Measurements from ENCODE around the gene COMMD4.
"Not testable (repeated sequence)": the region's sequence is repeated elsewhere in the genome, so short reads cannot be mapped to it uniquely, and the experiment has no call there.

Gene COMMD4

GRCh38 chr15:75335705-75336355 is at the start of gene COMMD4:
TSS of gene COMMD4 (plus strand) at chr15:75336063. CDS start at chr15:75336090, 27 bp downstream.
- Mint-ChIP-seq H3K4me3 (peak within 1 kb of the TSS; percentile 96), H3K27me3 (peaks cover 3% of the 10 kb centered on the region), H3K9me3 (no peaks in the 10 kb centered on the region), H3K4me1 (peaks cover 10% of the 10 kb centered on the region), H3K36me3 (no peaks in the 10 kb centered on the region), H3K27ac (peak within 1 kb of the TSS; percentile 96)
- ATAC-seq (ENCODE audit: low read depth): peak; percentile 79
- peak; percentile 42 to 57 for DNase-seq (ENCODE audit: low spot score in 2 of 2)

GRCh38 chr15:75293660-75294059 is 42.2 kb upstream of the COMMD4 start:
- not testable (repeated sequence) for H3K9me3 Mint-ChIP-seq; DNase-seq (ENCODE audit: low spot score in 2 of 2); H3K27me3 Mint-ChIP-seq; H3K4me3 Mint-ChIP-seq; H3K4me1 Mint-ChIP-seq; H3K36me3 Mint-ChIP-seq; H3K27ac Mint-ChIP-seq; ATAC-seq (ENCODE audit: low read depth)

DNA sequence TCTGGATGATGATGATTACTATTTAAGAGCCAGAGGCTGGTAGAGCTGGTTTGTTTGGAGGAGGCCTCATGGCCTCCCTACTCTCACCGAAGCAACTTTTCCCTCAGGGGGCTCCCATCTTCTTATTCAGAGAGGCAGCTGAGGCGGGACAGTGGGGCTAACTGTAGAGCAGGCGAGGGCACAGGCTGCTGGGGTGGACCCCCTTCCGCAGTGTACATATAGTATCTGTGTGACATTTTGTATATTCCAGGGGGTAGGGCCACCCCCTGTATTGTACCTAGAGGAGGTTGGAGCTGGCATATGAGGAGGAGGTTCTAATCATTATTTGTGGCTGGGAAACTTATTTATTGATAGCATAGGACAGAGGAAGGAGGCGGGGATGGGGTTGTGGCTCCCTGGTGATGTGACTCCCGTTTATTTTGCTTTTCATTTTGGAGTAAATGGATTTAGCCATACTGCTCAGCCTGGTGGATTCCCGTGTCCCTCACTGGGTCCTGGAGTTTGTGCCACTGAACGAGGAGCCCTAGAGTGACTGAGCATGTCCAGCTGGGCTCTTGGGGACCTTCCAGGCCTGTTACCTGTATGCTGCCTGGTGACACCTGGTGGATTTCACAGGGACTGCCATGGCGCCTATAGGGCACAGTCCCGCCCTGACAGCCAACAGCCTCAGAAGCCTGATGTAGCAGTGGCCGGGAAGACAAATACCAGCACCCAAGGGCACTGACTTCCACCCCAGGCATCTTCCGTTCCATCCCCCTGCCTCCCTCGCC is 37.1 kb upstream of the COMMD4 start:
- ATAC-seq (ENCODE audit: low read depth): peak; percentile 96
- not testable (repeated sequence) for H3K9me3 Mint-ChIP-seq; DNase-seq (ENCODE audit: low spot score in 2 of 2)

DNA sequence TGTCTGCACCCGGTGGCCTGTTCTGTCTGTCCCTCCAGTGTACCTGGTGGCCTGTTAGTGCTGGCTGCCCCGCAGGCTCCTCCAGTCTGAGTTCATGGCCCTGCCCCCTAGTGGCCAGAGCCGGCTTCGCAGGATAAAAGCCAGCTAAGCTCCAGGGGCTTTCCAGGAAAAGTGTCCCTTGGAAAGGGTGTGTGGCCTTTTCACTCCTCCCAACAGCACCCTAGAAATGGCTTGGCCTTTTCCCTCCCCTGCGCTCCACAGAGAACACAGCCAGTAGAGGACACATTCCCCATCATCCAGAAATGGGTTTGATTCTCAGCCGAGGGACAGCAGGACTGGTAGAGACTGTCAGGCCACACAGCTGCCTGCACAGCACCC is 36.6 kb upstream of the COMMD4 start:
- peak; percentile 88 for ATAC-seq (ENCODE audit: low read depth)
- not testable (repeated sequence) for H3K27me3 Mint-ChIP-seq, H3K4me3 Mint-ChIP-seq, H3K9me3 Mint-ChIP-seq, H3K27ac Mint-ChIP-seq, H3K4me1 Mint-ChIP-seq, H3K36me3 Mint-ChIP-seq
- DNase-seq (ENCODE audit: low spot score in 2 of 2): peak; percentile 66 to 82

More for the DNA sequence above, 37.1 kb upstream of the COMMD4 start:
- not testable (repeated sequence) for H3K27me3 Mint-ChIP-seq, H3K4me3 Mint-ChIP-seq, H3K27ac Mint-ChIP-seq, H3K36me3 Mint-ChIP-seq, H3K4me1 Mint-ChIP-seq

GRCh38 chr15:75300026-75300425 is 35.8 kb upstream of the COMMD4 start:
- H3K27me3 Mint-ChIP-seq; H3K27ac Mint-ChIP-seq; DNase-seq (ENCODE audit: low spot score in 2 of 2); H3K4me1 Mint-ChIP-seq; ATAC-seq (ENCODE audit: low read depth); H3K9me3 Mint-ChIP-seq; H3K4me3 Mint-ChIP-seq; H3K36me3 Mint-ChIP-seq: not testable (repeated sequence)

GRCh38 chr15:75302318-75302717 is 33.5 kb upstream of the COMMD4 start:
- ATAC-seq (ENCODE audit: low read depth) (no peak), DNase-seq (ENCODE audit: low spot score in 2 of 2) (no peak)
- no peaks in the 10 kb centered on the region for H3K4me1 Mint-ChIP-seq
- H3K9me3 Mint-ChIP-seq: no peaks in the 10 kb centered on the region
- H3K36me3 Mint-ChIP-seq: no peaks in the 10 kb centered on the region
- no peak overlapping the region for H3K4me3 Mint-ChIP-seq
- peaks cover 22% of the 10 kb centered on the region for H3K27me3 Mint-ChIP-seq
- no peak overlapping the region for H3K27ac Mint-ChIP-seq

DNA sequence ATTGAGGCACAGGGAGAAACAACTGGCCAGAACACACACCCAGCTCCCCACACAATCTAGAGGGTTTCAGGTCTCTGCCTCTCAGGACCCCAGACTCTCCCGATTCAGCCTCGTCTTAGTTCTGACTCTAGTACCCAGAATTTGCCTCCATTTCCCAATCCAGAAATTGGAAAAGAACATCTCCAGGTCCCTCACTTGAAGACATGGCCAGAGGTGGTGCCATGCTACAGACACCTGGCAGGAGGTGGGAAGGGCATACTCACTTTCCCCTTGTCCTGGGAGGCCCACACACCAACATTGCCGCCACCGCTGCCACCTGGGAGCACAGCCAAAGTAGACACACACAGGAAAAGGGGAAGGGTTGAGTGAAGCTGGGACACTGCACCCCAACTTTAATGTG is 33.1 kb upstream of the COMMD4 start:
- DNase-seq (ENCODE audit: low spot score in 2 of 2); H3K4me1 Mint-ChIP-seq; ATAC-seq (ENCODE audit: low read depth); H3K9me3 Mint-ChIP-seq; H3K27ac Mint-ChIP-seq; H3K36me3 Mint-ChIP-seq; H3K4me3 Mint-ChIP-seq: not testable (repeated sequence)
- peaks cover 25% of the 10 kb centered on the region for H3K27me3 Mint-ChIP-seq

DNA sequence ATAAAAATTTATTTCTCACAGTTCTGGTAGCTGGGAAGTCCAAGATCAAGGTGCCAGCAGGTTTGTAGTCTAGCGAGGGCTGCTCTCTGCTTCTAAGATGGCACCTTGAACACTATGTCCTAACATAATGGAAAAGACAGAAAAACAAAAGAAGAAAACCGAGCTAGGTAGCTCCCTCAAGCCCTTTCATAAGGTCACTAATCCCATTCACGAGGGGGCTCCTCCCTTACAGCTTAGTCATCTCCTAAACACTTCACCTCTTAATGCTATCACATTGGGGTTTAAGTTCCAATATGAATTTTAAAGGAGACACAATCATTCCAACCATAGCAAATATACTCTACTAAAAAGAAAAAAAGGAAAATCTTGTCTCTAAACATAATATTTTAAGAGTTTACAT is 29.7 kb upstream of the COMMD4 start:
- Mint-ChIP-seq H3K4me1 (no peaks in the 10 kb centered on the region), H3K9me3 (no peaks in the 10 kb centered on the region), H3K27ac (no peak overlapping the region), H3K27me3 (peaks cover 33% of the 10 kb centered on the region), H3K4me3 (no peak overlapping the region), H3K36me3 (no peaks in the 10 kb centered on the region)
- ATAC-seq (ENCODE audit: low read depth) (no peak), DNase-seq (ENCODE audit: low spot score in 2 of 2) (no peak)

GRCh38 chr15:75307778-75308390 is 28.0 kb upstream of the COMMD4 start:
- peak; percentile 64 for ATAC-seq (ENCODE audit: low read depth)
- Mint-ChIP-seq H3K4me3 (no peak overlapping the region), H3K9me3 (no peaks in the 10 kb centered on the region)

GRCh38 chr15:75309711-75310110 is 26.2 kb upstream of the COMMD4 start:
- Mint-ChIP-seq H3K9me3 (no peaks in the 10 kb centered on the region), H3K27me3 (peaks cover 32% of the 10 kb centered on the region), H3K4me1 (no peaks in the 10 kb centered on the region), H3K36me3 (no peaks in the 10 kb centered on the region), H3K27ac (peak overlapping the region; percentile 21), H3K4me3 (no peak overlapping the region)
- no peak for ATAC-seq (ENCODE audit: low read depth)
- no peak for DNase-seq (ENCODE audit: low spot score in 2 of 2)

More at GRCh38 chr15:75307778-75308390, 28.0 kb upstream of the COMMD4 start:
- Mint-ChIP-seq H3K36me3 (no peaks in the 10 kb centered on the region), H3K4me1 (no peaks in the 10 kb centered on the region), H3K27me3 (peaks cover 38% of the 10 kb centered on the region), H3K27ac (no peak overlapping the region)
- DNase-seq (ENCODE audit: low spot score in 2 of 2): no peak

DNA sequence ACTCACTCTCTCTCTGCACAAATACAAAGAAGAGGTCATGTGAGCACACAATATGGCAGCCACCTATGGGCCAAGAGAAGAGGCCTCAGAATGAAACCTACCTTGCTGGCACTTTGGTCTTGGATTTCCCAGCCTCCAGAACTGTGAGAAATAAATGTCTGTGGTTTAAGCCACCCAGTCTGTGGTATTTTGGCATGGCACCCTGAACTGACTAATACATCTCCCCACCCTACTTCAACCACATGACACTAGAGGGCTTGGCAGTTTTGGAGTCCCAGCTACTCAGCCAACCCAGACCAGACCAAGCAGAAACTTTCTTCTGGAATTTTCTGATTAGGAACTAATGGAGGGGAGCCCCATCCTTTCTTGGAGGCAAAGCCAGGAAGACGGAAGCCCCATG is 23.3 kb upstream of the COMMD4 start:
- H3K9me3 Mint-ChIP-seq; H3K4me3 Mint-ChIP-seq; H3K27ac Mint-ChIP-seq; H3K36me3 Mint-ChIP-seq; DNase-seq (ENCODE audit: low spot score in 2 of 2); H3K4me1 Mint-ChIP-seq; ATAC-seq (ENCODE audit: low read depth): not testable (repeated sequence)
- H3K27me3 Mint-ChIP-seq: peaks cover 18% of the 10 kb centered on the region

- Mint-ChIP-seq H3K4me3 (no peak overlapping the region), H3K27ac (no peak overlapping the region), H3K27me3 (peaks cover 13% of the 10 kb centered on the region), H3K4me1 (no peaks in the 10 kb centered on the region), H3K36me3 (no peaks in the 10 kb centered on the region), H3K9me3 (no peaks in the 10 kb centered on the region)
- ATAC-seq (ENCODE audit: low read depth): no peak
- no peak for DNase-seq (ENCODE audit: low spot score in 2 of 2)
Measured at GRCh38 chr15:75313116-75313845, 22.6 kb upstream of the COMMD4 start.

- Mint-ChIP-seq H3K4me3 (no peak overlapping the region), H3K9me3 (no peaks in the 10 kb centered on the region), H3K27me3 (peaks cover 10% of the 10 kb centered on the region), H3K27ac (no peak overlapping the region), H3K4me1 (no peaks in the 10 kb centered on the region), H3K36me3 (no peaks in the 10 kb centered on the region)
- DNase-seq (ENCODE audit: low spot score in 2 of 2) (no peak), ATAC-seq (ENCODE audit: low read depth) (no peak)
Measured at GRCh38 chr15:75314552-75315290, 21.1 kb upstream of the COMMD4 start.

Measured in memory B cell (primary cell).